OCI-LY1 (cell line): ENCODE data around the gene MTHFS.

Experiments used
- CTCF ChIP-seq: fragments of 200-600 bp; sonication (generic), shearing (Covaris generic); IDR thresholded peaks from 2 replicates; pipeline ENCODE4 v1.5.1; 2017; ENCODE audit warnings: mild to moderate bottlenecking, antibody characterized with exemption, low read length, moderate library complexity, mixed read lengths
- EZH2 ChIP-seq: fragments of 200-600 bp; sonication (generic), shearing (Covaris generic); IDR thresholded peaks from 2 replicates; pipeline ENCODE4 v1.8.0; 2017; ENCODE audit warnings: borderline replicate concordance, mixed run types, mild to moderate bottlenecking, antibody characterized with exemption, low read length, moderate library complexity, mixed read lengths

- TF ChIP-seq CTCF (no peak), EZH2 (no peak)
Measured at GRCh38 chr15:79904271-79904670, 7.5 kb upstream of the MTHFS start.
